ENCODE results near the gene NUDT14.

Gene NUDT14

GRCh38 chr14:105168093-105168420, 13.1 kb downstream of the NUDT14 start:
- no peaks in the 10 kb centered on the region for H3K27me3 ChIP-seq (ENCODE audit: insufficient read depth, poor library complexity, severe bottlenecking)
- H3K4me3 ChIP-seq (ENCODE audit: severe bottlenecking): peak overlapping the region; percentile 36
- H3K36me3 ChIP-seq (ENCODE audit: low read depth): peaks cover 4% of the 10 kb centered on the region; the same call in 1 of the 2 replicates
- ATAC-seq (ENCODE audit: low read depth): no peak
- H3K9me3 ChIP-seq (ENCODE audit: severe bottlenecking): no peaks in the 10 kb centered on the region
- peaks cover 19% of the 10 kb centered on the region for H3K4me1 ChIP-seq (ENCODE audit: insufficient read depth, poor library complexity, severe bottlenecking)
- TF ChIP-seq CTCF (IDR thresholded peaks at IDR 0.05; ENCODE audit: poor library complexity, severe bottlenecking): no peak
- H3K27ac ChIP-seq (ENCODE audit: poor library complexity, severe bottlenecking): peak overlapping the region; percentile 78
- DNase-seq (ENCODE audit: low spot score): no peak

DNA sequence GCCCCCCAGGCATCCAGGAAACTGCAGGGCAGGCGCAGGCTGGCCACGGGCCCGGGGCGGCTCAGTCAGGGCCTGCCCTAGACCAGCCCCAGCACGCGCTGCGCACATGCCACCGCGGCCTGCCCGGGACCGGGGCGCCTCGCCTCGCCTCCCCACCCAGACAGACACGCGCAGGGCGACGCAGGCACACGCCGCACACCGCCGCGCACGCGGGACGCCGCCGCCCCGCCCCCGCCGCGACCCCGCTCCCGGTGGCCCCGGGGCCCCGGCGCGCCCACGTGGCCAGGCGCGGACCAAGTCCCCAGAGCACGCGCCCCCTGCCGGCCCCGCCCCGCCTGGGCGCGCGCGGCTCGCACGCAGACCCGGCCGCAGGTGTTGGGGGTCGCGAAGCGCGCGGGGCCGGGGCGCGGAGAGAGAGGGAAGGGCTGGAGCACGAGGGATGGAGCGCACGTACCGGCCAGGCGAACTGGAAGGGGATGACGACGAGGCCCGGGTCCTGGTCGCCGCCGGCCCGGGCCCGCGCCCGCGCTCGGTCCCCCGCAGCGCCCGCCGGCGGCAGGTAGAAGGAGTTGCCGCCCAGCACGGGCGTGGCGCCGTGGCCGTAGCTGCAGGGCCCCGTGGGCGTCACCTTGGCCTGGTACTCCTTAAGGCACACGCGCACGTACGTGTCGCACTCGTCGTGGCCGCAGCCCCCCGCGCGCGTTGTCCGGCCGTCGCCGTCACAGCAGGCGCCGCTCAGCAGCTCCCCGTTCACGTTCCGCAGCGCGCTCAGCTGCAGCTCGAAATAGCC, 13.6 kb downstream of the NUDT14 start:
- H3K4me3 ChIP-seq (ENCODE audit: severe bottlenecking): peak overlapping the region; percentile 36
- peaks cover 4% of the 10 kb centered on the region; the same call in 1 of the 2 replicates for H3K36me3 ChIP-seq (ENCODE audit: low read depth)
- H3K27me3 ChIP-seq (ENCODE audit: insufficient read depth, poor library complexity, severe bottlenecking): no peaks in the 10 kb centered on the region
- peak; percentile 25; the same call in 2 of the 3 replicates for ATAC-seq (ENCODE audit: low read depth)
- peak; percentile 79 for TF ChIP-seq CTCF (IDR thresholded peaks at IDR 0.05; ENCODE audit: poor library complexity, severe bottlenecking)
- no peak for DNase-seq (ENCODE audit: low spot score)
- H3K9me3 ChIP-seq (ENCODE audit: severe bottlenecking): no peaks in the 10 kb centered on the region
- H3K4me1 ChIP-seq (ENCODE audit: insufficient read depth, poor library complexity, severe bottlenecking): peaks cover 19% of the 10 kb centered on the region
- peak overlapping the region; percentile 78 for H3K27ac ChIP-seq (ENCODE audit: poor library complexity, severe bottlenecking)

GRCh38 chr14:105166571-105167302, 14.4 kb downstream of the NUDT14 start:
- no peak for DNase-seq (ENCODE audit: low spot score)
- peaks cover 19% of the 10 kb centered on the region for H3K4me1 ChIP-seq (ENCODE audit: insufficient read depth, poor library complexity, severe bottlenecking)
- H3K27ac ChIP-seq (ENCODE audit: poor library complexity, severe bottlenecking): peak overlapping the region; percentile 78

GRCh38 chr14:105165761-105166485, 15.2 kb downstream of the NUDT14 start:
- TF ChIP-seq CTCF (IDR thresholded peaks at IDR 0.05; ENCODE audit: poor library complexity, severe bottlenecking): no peak
- H3K9me3 ChIP-seq (ENCODE audit: severe bottlenecking): no peaks in the 10 kb centered on the region
- DNase-seq (ENCODE audit: low spot score): no peak
- peaks cover 19% of the 10 kb centered on the region for H3K4me1 ChIP-seq (ENCODE audit: insufficient read depth, poor library complexity, severe bottlenecking)
- H3K27ac ChIP-seq (ENCODE audit: poor library complexity, severe bottlenecking): peak overlapping the region; percentile 78
- peak; percentile 48 for ATAC-seq (ENCODE audit: low read depth)
- H3K4me3 ChIP-seq (ENCODE audit: severe bottlenecking): no peak overlapping the region
- no peaks in the 10 kb centered on the region for H3K27me3 ChIP-seq (ENCODE audit: insufficient read depth, poor library complexity, severe bottlenecking)
- peaks cover 4% of the 10 kb centered on the region; the same call in 1 of the 2 replicates for H3K36me3 ChIP-seq (ENCODE audit: low read depth)

More at GRCh38 chr14:105166571-105167302, 14.4 kb downstream of the NUDT14 start:
- ATAC-seq (ENCODE audit: low read depth): peak; percentile 3; the same call in 2 of the 3 replicates
- Histone ChIP-seq H3K27me3 (ENCODE audit: insufficient read depth, poor library complexity, severe bottlenecking) (no peaks in the 10 kb centered on the region), H3K36me3 (ENCODE audit: low read depth) (peaks cover 4% of the 10 kb centered on the region; the same call in 1 of the 2 replicates), H3K4me3 (ENCODE audit: severe bottlenecking) (peak overlapping the region; percentile 36), H3K9me3 (ENCODE audit: severe bottlenecking) (no peaks in the 10 kb centered on the region)
- TF ChIP-seq CTCF (IDR thresholded peaks at IDR 0.05; ENCODE audit: poor library complexity, severe bottlenecking): no peak

All from RWPE2 (cell line).